ENCODE results near the gene RNF183. TPM values are rescaled to one million over a fixed set of nuclear protein-coding genes. Genes with fewer than 3 reads are reported as not detected.

Gene RNF183
- total and polyA plus RNA-seq, 2 of the 4 experiments (the other 2 are of a cell fraction) = not detected

GRCh38 chr9:113298924-113299770, 4.0 kb downstream of the RNF183 start:
- H4K8ac ChIP-seq (ENCODE audit: low read depth in 2 of 2, low read length in 2 of 2) = no peak overlapping the region
- TF ChIP-seq POLR2A (IDR thresholded peaks at IDR 0.05; ENCODE audit: low read depth, low read length) = no peak
- no peak for TF ChIP-seq FOS (IDR thresholded peaks at IDR 0.05; ENCODE audit: low read depth, low read length)
- TF ChIP-seq ELK1 (IDR thresholded peaks at IDR 0.05; ENCODE audit: borderline replicate concordance, low read depth, low read length) = no peak
- no peak for TF ChIP-seq NFE2L2 (IDR thresholded peaks at IDR 0.05; ENCODE audit: low read depth, low read length)
- no peak for TF ChIP-seq MAZ (IDR thresholded peaks at IDR 0.05; ENCODE audit: borderline replicate concordance, low read depth, low read length)
- TF ChIP-seq RCOR1 (IDR thresholded peaks at IDR 0.05; ENCODE audit: insufficient replicate concordance, low read length) = no peak
- no peak for TF ChIP-seq RAD21 (IDR thresholded peaks at IDR 0.05; ENCODE audit: low read length)
- TF ChIP-seq MXI1 (IDR thresholded peaks at IDR 0.05; ENCODE audit: borderline replicate concordance, low read depth, low read length) = no peak
- no peak for TF ChIP-seq BHLHE40 (IDR thresholded peaks at IDR 0.05; ENCODE audit: low read depth, low read length)
- TF ChIP-seq CHD1 (IDR thresholded peaks at IDR 0.05; ENCODE audit: low read depth, low read length) = no peak
- no peak for TF ChIP-seq CTCF (conservative IDR thresholded peaks at IDR 0.05; ENCODE audit: low read depth, low read length)
- no peak for TF ChIP-seq MAFK (IDR thresholded peaks at IDR 0.05; ENCODE audit: low read depth, low read length)
- TF ChIP-seq USF2 (IDR thresholded peaks at IDR 0.05; ENCODE audit: low read depth, low read length) = no peak
- TF ChIP-seq RFX5 (IDR thresholded peaks at IDR 0.05; ENCODE audit: low read depth, low read length) = no peak
- no peak for TF ChIP-seq SMC3 (IDR thresholded peaks at IDR 0.05; ENCODE audit: low read depth, low read length)
- no peak for TF ChIP-seq CEBPB (IDR thresholded peaks at IDR 0.05; ENCODE audit: low read depth, low read length)
- no peak overlapping the region for H3K23ac ChIP-seq (ENCODE audit: low read depth, low read length)
- no peak overlapping the region for H2AK5ac ChIP-seq (ENCODE audit: low read depth, low read length)
- no peaks in the 10 kb centered on the region for H3K4me1 ChIP-seq (ENCODE audit: control insufficient read depth, insufficient read depth, low read length)
- BruUV-seq (replicated peaks) = no TSS peak
- no peak overlapping the region for H2AFZ ChIP-seq (replicated peaks; ENCODE audit: low read length, poor library complexity)
- no peak overlapping the region for H4K91ac ChIP-seq (ENCODE audit: insufficient read depth, low read depth, low read length)
- WGBS, 2 experiments (ENCODE audit: extremely low coverage in 2 of 2, insufficient read length in 1 of 2) = 81% methylated on average over 5 of the region's 15 CpGs; no CpG with 5 or more reads in 1 of the 2 experiments
- H3K9ac ChIP-seq (ENCODE audit: low read depth, low read length) = no peak overlapping the region
- H3K36me3 ChIP-seq (ENCODE audit: control insufficient read depth, insufficient read depth, low read length) = no peaks in the 10 kb centered on the region
- no peaks in the 10 kb centered on the region for H4K20me1 ChIP-seq (ENCODE audit: insufficient read depth, low read length)
- H2BK15ac ChIP-seq (ENCODE audit: low read depth, low read length) = no peak overlapping the region
- no peak overlapping the region for H4K5ac ChIP-seq (ENCODE audit: low read depth, low read length)
- H3K79me1 ChIP-seq (ENCODE audit: low read depth in 1 of 2, low read length in 2 of 2) = no peaks in the 10 kb centered on the region
- H2BK5ac ChIP-seq (ENCODE audit: low read depth, low read length, poor library complexity, severe bottlenecking) = no peak overlapping the region
- H3K4me3 ChIP-seq (ENCODE audit: insufficient read depth, low read depth, low read length) = no peak overlapping the region
- no peak overlapping the region for H3K27ac ChIP-seq (ENCODE audit: insufficient read depth, low read length)
- H3K56ac ChIP-seq (ENCODE audit: extremely low read depth, insufficient read depth, low read length) = no peak overlapping the region
- intact Hi-C loops (cut with micrococcal nuclease) (no loop called here), dilution Hi-C loops (cut with HindIII; ENCODE audit: low sequenced_read_pairs, unreplicated experiment) (no loop called here), in situ Hi-C loops (cut with MboI; ENCODE audit: low sequenced_read_pairs) (no loop called here)
- ChIA-PET POLR2A (ENCODE audit: unreplicated experiment) (no interaction called here), CTCF (no interaction called here)
- H3K18ac ChIP-seq (ENCODE audit: low read depth, low read length) = no peak overlapping the region
- no peak overlapping the region for H2BK120ac ChIP-seq (ENCODE audit: low read depth, low read length)
- H3K9me1 ChIP-seq (ENCODE audit: insufficient read depth, low read length) = no peaks in the 10 kb centered on the region
- H3K14ac ChIP-seq (replicated peaks; ENCODE audit: low read depth, low read length) = no peak overlapping the region
- no peak overlapping the region for H2AK9ac ChIP-seq (replicated peaks; ENCODE audit: low read depth, low read length, poor library complexity)
- H2BK20ac ChIP-seq (ENCODE audit: low read depth, low read length) = no peak overlapping the region
- no peak for ATAC-seq (ENCODE audit: low read depth)
- no peaks in the 10 kb centered on the region for H3K9me3 ChIP-seq (ENCODE audit: control insufficient read depth, insufficient read depth, low read length)
- DNase-seq = no peak
- peaks cover 32% of the 10 kb centered on the region for H3K27me3 ChIP-seq (ENCODE audit: control insufficient read depth, insufficient read depth, low read length)
- no peak overlapping the region for H3K4me2 ChIP-seq (ENCODE audit: low read depth, low read length)
- H3K4ac ChIP-seq (ENCODE audit: low read depth, low read length) = no peak overlapping the region
